ENCODE data around the gene PIAS4.

Gene PIAS4

GRCh38 chr19:4059453-4059871 is 51.9 kb downstream of the PIAS4 start:
- no peak for DNase-seq (ENCODE audit: low read depth, low spot score)

GRCh38 chr19:4059891-4060620 is 52.5 kb downstream of the PIAS4 start:
- no peak for DNase-seq (ENCODE audit: low read depth, low spot score)

- DNase-seq (ENCODE audit: low read depth, low spot score): no peak
Observed at GRCh38 chr19:4060621-4061177, 53.2 kb downstream of the PIAS4 start.

- DNase-seq (ENCODE audit: low read depth, low spot score): peak; percentile 47
Observed at GRCh38 chr19:4061178-4061682, 53.7 kb downstream of the PIAS4 start.

- DNase-seq (ENCODE audit: low read depth, low spot score): no peak
Observed at GRCh38 chr19:4061683-4062418, 54.3 kb downstream of the PIAS4 start.

- DNase-seq (ENCODE audit: low read depth, low spot score): no peak
Observed at GRCh38 chr19:4062419-4063368, 55.2 kb downstream of the PIAS4 start.

GRCh38 chr19:4063369-4064148 is 56.0 kb downstream of the PIAS4 start:
- no peak for DNase-seq (ENCODE audit: low read depth, low spot score)

GRCh38 chr19:4064149-4064495 is 56.6 kb downstream of the PIAS4 start:
- DNase-seq (ENCODE audit: low read depth, low spot score): peak; percentile 65

- DNase-seq (ENCODE audit: low read depth, low spot score): peak; percentile 73
Observed at GRCh38 chr19:4064496-4065260, 57.1 kb downstream of the PIAS4 start.

GRCh38 chr19:4065430-4066175 is 58.1 kb downstream of the PIAS4 start:
- peak; percentile 99 for DNase-seq (ENCODE audit: low read depth, low spot score)

GRCh38 chr19:4066176-4066606 is 58.7 kb downstream of the PIAS4 start:
- no peak for DNase-seq (ENCODE audit: low read depth, low spot score)

- DNase-seq (ENCODE audit: low read depth, low spot score): peak; percentile 80
Observed at GRCh38 chr19:4066682-4067395, 59.3 kb downstream of the PIAS4 start, which contains the start of gene ZBTB7A. TSS of gene ZBTB7A (minus strand) at chr19:4066899. CDS start at chr19:4055232, 11,667 bp downstream.

- DNase-seq (ENCODE audit: low read depth, low spot score): peak; percentile 41
Observed at GRCh38 chr19:4067396-4068046, 60.0 kb downstream of the PIAS4 start.

- DNase-seq (ENCODE audit: low read depth, low spot score): no peak
Observed at GRCh38 chr19:4068047-4068966, 60.8 kb downstream of the PIAS4 start.

GRCh38 chr19:4069331-4069959 is 61.9 kb downstream of the PIAS4 start:
- DNase-seq (ENCODE audit: low read depth, low spot score): no peak

- no peak for DNase-seq (ENCODE audit: low read depth, low spot score)
Observed at GRCh38 chr19:4071610-4072009, 64.1 kb downstream of the PIAS4 start.
